HTR-8/SVneo (cell line): Measurements from ENCODE around the gene PM20D1.

Experiments
- DNase-seq: peaks from one replicate; pipeline ENCODE4 v3.0.0; 2011; ENCODE audit warnings: low spot score, mixed read lengths; ENCODE audit not compliant: insufficient read length
- FAIRE-seq: peaks from 2 replicates; lab custom pipeline; 2011; peaks lifted over from hg19 to GRCh38; lab: Jason Lieb, UNC

Gene PM20D1

DNA sequence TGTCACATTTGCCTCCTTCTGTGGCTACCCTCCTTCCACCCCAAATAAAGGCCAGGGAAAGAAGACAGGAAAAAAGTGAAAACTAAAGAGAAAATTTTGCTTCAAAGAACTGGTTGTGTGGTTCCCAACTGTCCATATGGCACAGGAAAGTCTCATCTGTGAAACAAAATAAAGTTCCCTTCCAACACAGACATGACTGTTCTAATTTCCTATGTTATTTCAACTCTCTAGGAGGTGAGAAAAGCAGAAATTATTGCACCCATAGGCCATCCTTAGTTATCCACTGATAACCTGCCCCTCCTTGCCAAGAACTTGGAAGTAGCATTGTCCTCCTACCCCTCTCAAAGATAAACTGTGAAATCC lies 66.5 kb downstream of the PM20D1 start:
- FAIRE-seq (no peak), DNase-seq (no peak)

DNA sequence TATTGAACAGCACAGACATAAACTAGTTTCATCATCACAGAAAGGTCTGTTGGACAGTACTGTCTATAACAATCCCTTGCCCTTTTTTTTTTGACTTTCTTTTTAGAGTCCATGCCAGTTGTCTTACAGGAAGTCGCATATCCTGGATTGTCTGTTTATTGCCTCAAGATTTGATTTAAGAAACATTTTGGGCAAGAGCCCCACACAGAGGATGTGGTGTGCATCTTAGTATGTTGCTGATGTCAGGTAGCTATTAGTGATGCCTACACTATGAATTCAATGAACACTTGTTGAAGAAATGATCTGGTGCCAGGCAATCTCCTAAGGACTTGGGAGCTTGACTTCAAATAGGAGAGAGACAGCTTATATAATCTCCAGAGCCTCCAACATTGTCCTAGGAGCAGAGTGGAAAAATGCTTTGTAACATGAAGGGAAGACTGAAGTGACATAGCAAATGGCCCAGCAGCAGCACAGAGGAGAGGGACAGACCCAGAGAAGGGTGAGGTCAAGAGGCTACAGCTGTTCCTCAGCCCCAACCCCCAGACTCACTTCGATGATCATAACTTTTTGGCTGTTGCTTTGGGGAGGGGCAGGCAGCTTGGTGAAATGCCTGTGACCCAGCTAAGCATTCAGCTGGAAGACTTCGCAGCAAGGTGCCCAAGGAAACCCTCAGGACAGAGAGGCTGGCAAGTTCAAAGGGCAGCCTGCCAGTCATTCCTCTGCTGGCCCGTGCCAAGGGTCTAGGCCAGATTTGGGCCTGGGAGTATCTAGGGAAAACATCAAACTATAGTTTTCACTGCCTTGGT lies 67.1 kb downstream of the PM20D1 start:
- FAIRE-seq (no peak), DNase-seq (no peak)

DNA sequence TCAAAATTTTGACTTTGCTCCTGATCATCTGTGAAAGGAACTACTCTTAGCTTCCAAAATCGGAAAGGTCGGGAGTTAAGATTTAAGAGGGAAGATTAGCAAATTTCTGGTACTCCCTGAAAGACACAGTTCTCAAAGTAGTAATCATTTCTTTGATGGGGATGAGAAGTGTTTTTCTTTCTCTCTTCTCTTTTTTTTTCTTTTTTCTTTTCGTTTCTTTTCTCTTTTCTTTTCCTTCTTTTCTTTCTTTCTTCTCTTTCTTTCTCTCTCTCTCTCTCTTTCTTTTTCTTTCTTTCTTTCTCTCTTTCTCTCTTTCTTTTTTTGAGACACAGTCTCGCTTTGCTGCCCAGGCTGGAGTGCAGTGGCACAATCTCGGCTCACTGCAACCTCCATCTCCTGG lies 69.6 kb downstream of the PM20D1 start:
- no peak for FAIRE-seq

More for the DNA sequence above, 69.6 kb downstream of the PM20D1 start:
- no peak for DNase-seq
